Fibroblast of lung (primary cell): ENCODE measurements around the gene JAZF1.

Source experiments
- CTCF ChIP-seq, 2 donors: IDR thresholded peaks in 1 of 2; conservative IDR thresholded peaks in 1 of 2; 1 replicate in 1 of 2; 2 replicates in 1 of 2; pipeline ENCODE4 v1.5.1; 2011 to 2012; ENCODE audit warnings: low read length in 2 of 2, control low read depth in 1 of 2, inconsistent platforms in 1 of 2, low read depth in 1 of 2, mild to moderate bottlenecking in 1 of 2
- EZH2 ChIP-seq: IDR thresholded peaks from 2 replicates; pipeline ENCODE4 v1.5.1; 2012; ENCODE audit warnings: low read length, control low read depth, mild to moderate bottlenecking; ENCODE audit errors: missing control alignments

DNA sequence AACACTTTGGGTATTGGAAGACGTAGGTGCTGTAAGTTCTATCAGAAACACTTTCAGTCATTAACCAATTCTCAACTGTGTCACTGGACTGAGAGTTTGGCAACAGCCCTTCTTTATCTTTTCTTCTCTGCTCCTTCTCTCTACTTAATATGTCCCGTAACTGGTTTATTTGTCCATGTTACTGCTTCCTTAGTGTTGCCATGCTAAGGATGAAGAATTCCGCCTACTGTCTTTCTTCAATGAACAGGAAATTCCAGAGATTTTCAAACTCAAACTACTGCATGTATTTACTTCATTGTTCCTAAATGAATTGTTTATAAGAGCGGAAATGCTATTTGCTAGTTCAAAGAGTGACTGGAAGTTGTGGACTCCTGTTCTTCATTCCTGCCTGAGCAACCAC lies 296.9 kb downstream of the JAZF1 start:
- TF ChIP-seq CTCF (conservative IDR thresholded peaks at IDR 0.05 in 1 of 2, IDR thresholded peaks at IDR 0.05 in 1 of 2; ENCODE audit: low read depth in 1 of 2, low read length in 2 of 2) (no peak), EZH2 (no peak)
